Endothelial cell of umbilical vein (primary cell): ENCODE results near the gene UBR7. TPM values are rescaled to one million over a fixed set of nuclear protein-coding genes. Genes with fewer than 3 reads are reported as not detected.

Experiments
- BruUV-seq: library from RNA; stranded (reverse); fragments of 400-500 nt; replicated peaks from 2 replicates; lab custom pipeline; 2021; lab: Mats Ljungman, UMichigan
- CTCF ChIA-PET: fragments of 300-600, 350-600 bp; sonication (Branson Sonifier 250); formaldehyde crosslinking; loops from one replicate; lab custom pipeline; 2021; ENCODE audit warnings: antibody characterized with exemption, inconsistent platforms; lab: Charles Lee
- POLR2A ChIA-PET: fragments of 300-600, 350-600 bp; sonication (Branson Sonifier 250); formaldehyde crosslinking; loops from one replicate; lab custom pipeline; 2021; ENCODE audit warnings: antibody characterized with exemption, inconsistent platforms; lab: Charles Lee
- DNase-seq: peaks from one replicate; pipeline ENCODE4 v3.0.0-alpha.2; 2011; ENCODE audit warnings: low read depth, low spot score
- FAIRE-seq: peaks from 2 replicates; lab custom pipeline; 2011; peaks lifted over from hg19 to GRCh38; lab: Jason Lieb, UNC
- H2AFZ ChIP-seq: 2 replicates; pipeline ENCODE4 v1.6.0; 2012; ENCODE audit warnings: low read depth, low read length, control low read depth, inconsistent platforms
- H3K27ac ChIP-seq: 2 replicates; pipeline ENCODE4 v1.5.1; 2011; ENCODE audit warnings: low read depth, mild to moderate bottlenecking, control low read depth, low read length, moderate library complexity; ENCODE audit not compliant: insufficient read depth
- H3K27me3 ChIP-seq, 2 experiments: 2 replicates each; pipeline versions ENCODE4 v1.6.0 to v1.6.1; 2011; ENCODE audit warnings: low read length in 2 of 2, mixed read lengths in 1 of 2; ENCODE audit not compliant: control insufficient read depth in 2 of 2, insufficient read depth in 2 of 2
- H3K36me3 ChIP-seq, 2 experiments: 2 replicates in 1 of 2; 3 replicates in 1 of 2; pipeline ENCODE4 v1.5.1; 2011; ENCODE audit warnings: low read length in 2 of 2, mild to moderate bottlenecking in 1 of 2, moderate library complexity in 1 of 2; ENCODE audit not compliant: control insufficient read depth in 2 of 2, insufficient read depth in 2 of 2; ENCODE audit errors: extremely low read depth in 1 of 2
- H3K4me1 ChIP-seq: 3 replicates; pipeline ENCODE4 v1.5.1; 2011; ENCODE audit warnings: mild to moderate bottlenecking, low read length; ENCODE audit not compliant: control insufficient read depth, insufficient read depth; ENCODE audit errors: extremely low read depth
- H3K4me2 ChIP-seq: 2 replicates; pipeline ENCODE4 v1.6.1; 2011; ENCODE audit warnings: low read length, control low read depth, mixed read lengths; ENCODE audit not compliant: insufficient read depth
- H3K4me3 ChIP-seq, 3 experiments: fragments of 200-600 bp in 1 of 3; sonication (generic), shearing (Covaris generic) in 1 of 3; replicated peaks in 1 of 3; 2 replicates each; pipeline ENCODE4 v1.5.1; 2011 to 2016; ENCODE audit warnings: control low read depth in 3 of 3, low read length in 3 of 3, mild to moderate bottlenecking in 2 of 3, inconsistent platforms in 1 of 3, low read depth in 1 of 3, moderate library complexity in 1 of 3; ENCODE audit not compliant: insufficient read depth in 1 of 3
- H3K79me2 ChIP-seq: 2 replicates; pipeline ENCODE4 v1.6.0; 2012; ENCODE audit warnings: low read length, inconsistent platforms; ENCODE audit not compliant: control insufficient read depth, insufficient read depth
- H3K9ac ChIP-seq: replicated peaks from 2 replicates; pipeline ENCODE3; 2011; ENCODE audit warnings: low read length, control low read depth; ENCODE audit not compliant: insufficient read depth; ENCODE audit errors: extremely low read depth
- H3K9me1 ChIP-seq: replicated peaks from 3 replicates; pipeline ENCODE4 v1.6.0; 2011; ENCODE audit warnings: mild to moderate bottlenecking, low read length; ENCODE audit not compliant: control insufficient read depth, insufficient read depth; ENCODE audit errors: extremely low read depth
- H3K9me3 ChIP-seq: replicated peaks from 2 replicates; pipeline ENCODE4 v1.5.1; 2012; ENCODE audit warnings: low read length, inconsistent platforms; ENCODE audit not compliant: control insufficient read depth, insufficient read depth
- H4K20me1 ChIP-seq: replicated peaks from 2 replicates; pipeline ENCODE3; 2011; ENCODE audit warnings: mild to moderate bottlenecking, low read length; ENCODE audit not compliant: control insufficient read depth, insufficient read depth; ENCODE audit errors: extremely low read depth
- CTCF ChIP-seq, 2 donors: IDR thresholded peaks; 1 replicate in 1 of 2; 2 replicates in 1 of 2; pipeline ENCODE4 v1.5.1; 2011; ENCODE audit warnings: low read length in 2 of 2, mild to moderate bottlenecking in 2 of 2, moderate library complexity in 2 of 2, control low read depth in 1 of 2, inconsistent platforms in 1 of 2, low read depth in 1 of 2; ENCODE audit not compliant: insufficient read depth in 1 of 2; ENCODE audit errors: extremely low read depth in 1 of 2
- EZH2 ChIP-seq: IDR thresholded peaks from 2 replicates; pipeline ENCODE4 v1.6.1; 2012; ENCODE audit warnings: borderline replicate concordance, low read depth, mild to moderate bottlenecking, moderate library complexity, low read length, inconsistent platforms; ENCODE audit not compliant: severe bottlenecking
- FOS ChIP-seq: IDR thresholded peaks from 2 replicates; pipeline ENCODE4 v1.6.1; 2011; ENCODE audit warnings: mild to moderate bottlenecking, low read length, moderate library complexity, borderline replicate concordance; ENCODE audit not compliant: insufficient read depth
- GATA2 ChIP-seq: IDR thresholded peaks from 2 replicates; pipeline ENCODE4 v1.7.0; 2011; ENCODE audit warnings: low read depth, mild to moderate bottlenecking, moderate library complexity, mixed read lengths, low read length; ENCODE audit not compliant: insufficient read length, insufficient read depth
- JUN ChIP-seq: IDR thresholded peaks from 2 replicates; pipeline ENCODE4 v1.6.1; 2011; ENCODE audit warnings: borderline replicate concordance, low read depth; ENCODE audit not compliant: insufficient read length, insufficient read depth
- MAX ChIP-seq: IDR thresholded peaks from 2 replicates; pipeline ENCODE4 v1.6.1; 2011; ENCODE audit not compliant: insufficient read depth, insufficient read length
- MYC ChIP-seq: IDR thresholded peaks from one replicate; pipeline ENCODE4 v1.6.1; 2011; ENCODE audit warnings: mild to moderate bottlenecking, low read depth, low read length
- POLR2A ChIP-seq: IDR thresholded peaks from 2 replicates; pipeline ENCODE4 v1.6.1; 2012; ENCODE audit warnings: low read depth, mild to moderate bottlenecking, control low read depth, low read length
- POLR2AphosphoS5 ChIP-seq: IDR thresholded peaks from 2 replicates; pipeline ENCODE4 v1.6.1; 2012; ENCODE audit warnings: low read depth, mild to moderate bottlenecking, control low read depth, low read length, moderate library complexity; ENCODE audit not compliant: insufficient read depth
- dilution Hi-C: fragments of 300-500 bp; cut with MboI; formaldehyde crosslinking; loops from one replicate; pipeline ENCODE4 v1.15.0; 2019; ENCODE audit warnings: low sequenced_read_pairs; ENCODE audit not compliant: extremely low pct_ligation_motif_present
- intact Hi-C: fragments of 100-400 bp; cut with micrococcal nuclease; formaldehyde crosslinking; loops from one replicate; pipeline ENCODE4 v1.10.0; 2022
- polyA plus RNA-seq, 4 experiments: library from polyadenylated mRNA; depleted of rRNA in 3 of 4; stranded (reverse) in 3 of 4; unstranded in 1 of 4; fragments of >200 nt; gene quantifications; 2 replicates each; pipeline versions ENCODE4 v1.2.1 to v1.2.3, GENCODE V29; 2011 to 2012; ENCODE audit warnings: missing spikeins in 1 of 4
- total RNA-seq: library from RNA; stranded (reverse); gene quantifications from 2 replicates; pipeline ENCODE4 v1.2.3, GENCODE V29; 2021

Gene UBR7
- total and polyA plus RNA-seq, 2 donors (not counting 3 experiments of a cell fraction or from before 2014, with no cell fraction given): 16.8 to 24.1 TPM

GRCh38 chr14:93267149-93267711 lies 60.2 kb downstream of the UBR7 start:
- Histone ChIP-seq H3K36me3 (peaks cover 3 to 5% of the 10 kb centered on the region in 2 experiments), H3K4me1 (peaks cover 5% of the 10 kb centered on the region), H3K27ac (no peak overlapping the region), H4K20me1 (no peaks in the 10 kb centered on the region), H3K9ac (no peak overlapping the region), H2AFZ (no peak overlapping the region), H3K79me2 (peaks cover 37% of the 10 kb centered on the region), H3K4me2 (no peak overlapping the region), H3K9me1 (peaks cover 2% of the 10 kb centered on the region), H3K27me3 (no peaks in the 10 kb centered on the region), H3K9me3 (no peaks in the 10 kb centered on the region), H3K4me3 (no peak overlapping the region)
- ChIA-PET POLR2A (no interaction called here), CTCF (interaction anchor here (0.8 kb wide), 1 partner anchor 13 kb away, joined by 3 read pairs; no protein-coding TSS in a partner anchor)
- no peak for TF ChIP-seq EZH2
- TF ChIP-seq FOS: no peak
- TF ChIP-seq CTCF (IDR thresholded peaks at IDR 0.05; ENCODE audit: extremely low read depth in 1 of 2, insufficient read depth in 1 of 2, low read depth in 1 of 2, low read length in 2 of 2): no peak
- TF ChIP-seq MYC: no peak
- no peak for TF ChIP-seq MAX
- no peak for TF ChIP-seq POLR2AphosphoS5
- TF ChIP-seq GATA2: no peak
- no peak for TF ChIP-seq JUN
- no peak for TF ChIP-seq POLR2A
- dilution Hi-C loops (no loop called here), intact Hi-C loops (no loop called here)
- FAIRE-seq (no peak), DNase-seq (no peak)
- no TSS peak for BruUV-seq
